Breast epithelium (tissue), 4 donors: ENCODE measurements around the gene ANTXR2. TPM values are rescaled to one million over a fixed set of nuclear protein-coding genes. Genes with fewer than 3 reads are reported as not detected.

Experiments
- DNase-seq, 2 donors: peaks; one replicate each; pipeline ENCODE4 v3.0.0-alpha.2; 2019; ENCODE audit warnings: low spot score in 2 of 2
- H3K27ac ChIP-seq, 2 donors: fragments of 200-600 bp; sonication (generic) in 1 of 2; one replicate each; pipeline ENCODE4 v1.5.1; 2016 to 2019; ENCODE audit warnings: mild to moderate bottlenecking in 1 of 2
- H3K27me3 ChIP-seq, 2 donors: fragments of 200-600 bp; sonication (generic) in 1 of 2; one replicate each; pipeline versions ENCODE4 v1.5.1 to v1.6.0; 2017 to 2019; ENCODE audit warnings: control low read depth in 1 of 2, mild to moderate bottlenecking in 1 of 2
- H3K36me3 ChIP-seq: fragments of 200-600 bp; one replicate; pipeline ENCODE4 v1.5.1; 2019
- H3K4me1 ChIP-seq, 2 donors: fragments of 200-600 bp; sonication (generic); one replicate each; pipeline ENCODE4 v1.5.1; 2016 to 2019; ENCODE audit warnings: control low read depth in 1 of 2
- H3K4me3 ChIP-seq, 3 donors: fragments of 200-600 bp; sonication (generic); 1 replicate in 2 of 3; 2 replicates in 1 of 3; pipeline ENCODE4 v1.5.1; 2016 to 2019; ENCODE audit warnings: mild to moderate bottlenecking in 3 of 3, moderate library complexity in 2 of 3
- H3K9me3 ChIP-seq, 2 donors: fragments of 200-600 bp; sonication (generic) in 1 of 2; one replicate each; pipeline ENCODE4 v1.5.1; 2016 to 2019; ENCODE audit warnings: control low read depth in 1 of 2
- CTCF ChIP-seq, 3 donors: fragments of 450-650 bp; IDR thresholded peaks; one replicate each; pipeline ENCODE4 v1.5.1; 2016 to 2017; ENCODE audit warnings: antibody characterized with exemption in 3 of 3, mild to moderate bottlenecking in 3 of 3, moderate library complexity in 3 of 3
- POLR2A ChIP-seq: fragments of 450-650 bp; IDR thresholded peaks from one replicate; pipeline ENCODE4 v1.6.1; 2016; ENCODE audit warnings: antibody characterized with exemption, mild to moderate bottlenecking, moderate library complexity
- POLR2AphosphoS5 ChIP-seq, 3 donors: sonication (generic); formaldehyde crosslinking; IDR thresholded peaks; one replicate each; pipeline ENCODE4 v1.6.1; 2017; ENCODE audit warnings: antibody characterized with exemption in 3 of 3
- intact Hi-C: fragments of 100-400 bp; cut with DNase I; formaldehyde crosslinking; loops from one replicate; pipeline ENCODE4 v1.15.1; 2023; ENCODE audit warnings: low total_unique reads
- total RNA-seq, 3 donors: library from RNA; depleted of rRNA; stranded (reverse); fragments of >200 nt; gene quantifications; one replicate each; pipeline ENCODE4 v1.1.0, GENCODE V29; 2016

The ANTXR2 gene
- total RNA-seq, 3 donors from 2014 or later, result 55.1 to 229 (median 77.4) TPM

GRCh38 chr4:80113615-80114014 lies 40.6 kb upstream of the ANTXR2 start:
- H3K4me3 ChIP-seq, result no peak overlapping the region
- no peak overlapping the region for H3K27ac ChIP-seq
- TF ChIP-seq CTCF (IDR thresholded peaks at IDR 0.05) (no peak), POLR2A (no peak), POLR2AphosphoS5 (IDR thresholded peaks at IDR 0.05) (no peak)
- no peaks in the 10 kb centered on the region for H3K36me3 ChIP-seq
- H3K27me3 ChIP-seq, result no peaks in the 10 kb centered on the region
- no peaks in the 10 kb centered on the region for H3K4me1 ChIP-seq
- intact Hi-C loops, result no loop called here
- peaks cover 0 to 4% of the 10 kb centered on the region in 2 donors for H3K9me3 ChIP-seq
- DNase-seq, result no peak

GRCh38 chr4:80112236-80112635 lies 39.2 kb upstream of the ANTXR2 start:
- DNase-seq, result no peak
- no peak overlapping the region for H3K27ac ChIP-seq
- intact Hi-C loops, result no loop called here

GRCh38 chr4:80111276-80111675 lies 38.2 kb upstream of the ANTXR2 start:
- Histone ChIP-seq H3K9me3 (peaks cover 0 to 11% of the 10 kb centered on the region in 2 donors), H3K27ac (no peak overlapping the region), H3K27me3 (no peaks in the 10 kb centered on the region), H3K4me3 (no peak overlapping the region), H3K36me3 (no peaks in the 10 kb centered on the region), H3K4me1 (no peaks in the 10 kb centered on the region)
- no peak for DNase-seq
- TF ChIP-seq POLR2A (no peak), CTCF (IDR thresholded peaks at IDR 0.05) (no peak), POLR2AphosphoS5 (IDR thresholded peaks at IDR 0.05) (no peak)
- intact Hi-C loops, result no loop called here

More at GRCh38 chr4:80112236-80112635, 39.2 kb upstream of the ANTXR2 start:
- Histone ChIP-seq H3K27me3 (no peaks in the 10 kb centered on the region), H3K4me3 (no peak overlapping the region), H3K4me1 (no peaks in the 10 kb centered on the region), H3K36me3 (no peaks in the 10 kb centered on the region), H3K9me3 (peaks cover 0 to 6% of the 10 kb centered on the region in 2 donors)
- TF ChIP-seq CTCF (IDR thresholded peaks at IDR 0.05) (no peak), POLR2AphosphoS5 (IDR thresholded peaks at IDR 0.05) (no peak), POLR2A (no peak)

GRCh38 chr4:80107374-80107773 lies 34.3 kb upstream of the ANTXR2 start:
- H3K4me1 ChIP-seq, result no peaks in the 10 kb centered on the region
- no peak for DNase-seq
- no peak overlapping the region for H3K27ac ChIP-seq
- intact Hi-C loops, result no loop called here
- H3K27me3 ChIP-seq, result no peaks in the 10 kb centered on the region
- TF ChIP-seq POLR2AphosphoS5 (IDR thresholded peaks at IDR 0.05), result no peak
- no peak for TF ChIP-seq CTCF (IDR thresholded peaks at IDR 0.05)
- TF ChIP-seq POLR2A, result no peak
- no peaks in the 10 kb centered on the region for H3K36me3 ChIP-seq
- no peak overlapping the region for H3K4me3 ChIP-seq
- H3K9me3 ChIP-seq, result peaks cover 0 to 11% of the 10 kb centered on the region in 2 donors

- Histone ChIP-seq H3K4me3 (no peak overlapping the region), H3K27me3 (no peaks in the 10 kb centered on the region), H3K27ac (no peak overlapping the region), H3K4me1 (no peaks in the 10 kb centered on the region), H3K36me3 (no peaks in the 10 kb centered on the region), H3K9me3 (peaks cover 0 to 11% of the 10 kb centered on the region in 2 donors)
- TF ChIP-seq CTCF (IDR thresholded peaks at IDR 0.05), result no peak
- TF ChIP-seq POLR2AphosphoS5 (IDR thresholded peaks at IDR 0.05), result no peak
- TF ChIP-seq POLR2A, result no peak
- no peak for DNase-seq
- intact Hi-C loops, result no loop called here
Observed at GRCh38 chr4:80104927-80105326, 31.9 kb upstream of the ANTXR2 start.
